Keratinocyte (primary cell): ENCODE results near the gene LAMB4. TPM values are rescaled to one million over a fixed set of nuclear protein-coding genes. Genes with fewer than 3 reads are reported as not detected.

Source experiments
- DNase-seq: peaks from one replicate; pipeline ENCODE4 v3.0.0-alpha.2; 2011; ENCODE audit warnings: low read depth, missing footprints, low spot score
- FAIRE-seq: peaks from 2 replicates; lab custom pipeline; 2011; peaks lifted over from hg19 to GRCh38; lab: Jason Lieb, UNC
- H2AFZ ChIP-seq: 2 replicates; pipeline ENCODE4 v1.6.0; 2012; ENCODE audit warnings: low read length, control low read depth, inconsistent platforms; ENCODE audit not compliant: control insufficient read depth
- H3K27ac ChIP-seq: 2 replicates; pipeline ENCODE4 v1.5.1; 2011; ENCODE audit warnings: low read length; ENCODE audit not compliant: control insufficient read depth, insufficient read depth
- H3K27me3 ChIP-seq: 3 replicates; pipeline ENCODE4 v1.6.0; 2011; ENCODE audit warnings: low read length; ENCODE audit not compliant: control insufficient read depth, insufficient read depth; ENCODE audit errors: extremely low read depth
- H3K36me3 ChIP-seq, 2 experiments: 2 replicates in 1 of 2; 3 replicates in 1 of 2; pipeline ENCODE4 v1.5.1; 2011; ENCODE audit warnings: low read length in 2 of 2, mild to moderate bottlenecking in 1 of 2; ENCODE audit not compliant: control insufficient read depth in 2 of 2, insufficient read depth in 2 of 2; ENCODE audit errors: extremely low read depth in 1 of 2
- H3K4me1 ChIP-seq: 3 replicates; pipeline ENCODE4 v1.5.1; 2011; ENCODE audit warnings: low read length; ENCODE audit not compliant: control insufficient read depth, insufficient read depth; ENCODE audit errors: extremely low read depth
- H3K4me2 ChIP-seq: 3 replicates; pipeline ENCODE4 v1.6.0; 2011; ENCODE audit warnings: low read depth, low read length; ENCODE audit not compliant: control insufficient read depth, insufficient read depth; ENCODE audit errors: extremely low read depth
- H3K4me3 ChIP-seq, 3 experiments: fragments of 200-600 bp in 1 of 3; sonication (generic) in 1 of 3; 2 replicates in 2 of 3; 3 replicates in 1 of 3; pipeline ENCODE4 v1.5.1; 2011 to 2016; ENCODE audit warnings: low read length in 3 of 3, mild to moderate bottlenecking in 3 of 3, control low read depth in 2 of 3, inconsistent platforms in 1 of 3, low read depth in 1 of 3, mixed read lengths in 1 of 3, mixed run types in 1 of 3, moderate library complexity in 1 of 3; ENCODE audit not compliant: control insufficient read depth in 2 of 3, insufficient read depth in 2 of 3; ENCODE audit errors: extremely low read depth in 1 of 3
- H3K79me2 ChIP-seq: 2 replicates; pipeline ENCODE4 v1.6.0; 2012; ENCODE audit warnings: low read length; ENCODE audit not compliant: control insufficient read depth, insufficient read depth
- H3K9ac ChIP-seq: 3 replicates; pipeline ENCODE4 v1.6.0; 2011; ENCODE audit warnings: low read length; ENCODE audit not compliant: control insufficient read depth, insufficient read depth; ENCODE audit errors: extremely low read depth
- H3K9me1 ChIP-seq: 3 replicates; pipeline ENCODE4 v1.6.0; 2011; ENCODE audit warnings: low read length; ENCODE audit not compliant: control insufficient read depth, insufficient read depth; ENCODE audit errors: extremely low read depth
- H3K9me3 ChIP-seq: 2 replicates; pipeline ENCODE4 v1.5.1; 2012; ENCODE audit warnings: low read depth, low read length; ENCODE audit not compliant: control insufficient read depth
- H4K20me1 ChIP-seq: 3 replicates; pipeline ENCODE4 v1.6.0; 2011; ENCODE audit warnings: low read length; ENCODE audit not compliant: control insufficient read depth, insufficient read depth; ENCODE audit errors: extremely low read depth
- CTCF ChIP-seq, 3 experiments: IDR thresholded peaks in 1 of 3; conservative IDR thresholded peaks in 1 of 3; optimal IDR thresholded peaks in 1 of 3; 2 replicates in 2 of 3; 3 replicates in 1 of 3; pipeline versions ENCODE3 to v1.5.1; 2011; ENCODE audit warnings: low read length in 3 of 3, mild to moderate bottlenecking in 3 of 3, moderate library complexity in 2 of 3, control low read depth in 1 of 3, inconsistent platforms in 1 of 3; ENCODE audit not compliant: insufficient read depth in 2 of 3; ENCODE audit errors: extremely low read depth in 1 of 3
- EZH2 ChIP-seq: IDR thresholded peaks from one replicate; pipeline ENCODE4 v1.6.1; 2012; ENCODE audit warnings: inconsistent platforms, mild to moderate bottlenecking, low read length, moderate library complexity
- dilution Hi-C: fragments of 300-500 bp; cut with MboI; formaldehyde crosslinking; loops from one replicate; pipeline ENCODE4 v1.7.0; 2020; ENCODE audit warnings: low sequenced_read_pairs; ENCODE audit not compliant: extremely low pct_ligation_motif_present
- polyA plus RNA-seq, 5 experiments: library from polyadenylated mRNA; depleted of rRNA in 3 of 5; stranded (reverse) in 3 of 5; stranded (forward) in 1 of 5; unstranded in 1 of 5; fragments of >200 nt; gene quantifications; 1 replicate in 1 of 5; 2 replicates in 3 of 5; 3 replicates in 1 of 5; pipeline versions ENCODE4 v1.2.1 to v1.2.3, GENCODE V29; 2011 to 2012; ENCODE audit warnings: missing spikeins in 2 of 5, low read depth in 1 of 5, low replicate concordance in 1 of 5

The LAMB4 gene
- polyA plus RNA-seq, 1 donor (not counting 4 experiments of a cell fraction or from before 2014, with no cell fraction given), result 3.7 TPM

- Histone ChIP-seq H3K4me3 (no peak overlapping the region), H3K4me2 (no peak overlapping the region), H4K20me1 (no peaks in the 10 kb centered on the region), H3K79me2 (no peaks in the 10 kb centered on the region), H3K27ac (no peak overlapping the region), H3K9ac (no peak overlapping the region), H3K9me3 (peaks cover 2% of the 10 kb centered on the region), H3K27me3 (no peaks in the 10 kb centered on the region), H3K36me3 (no peaks in the 10 kb centered on the region), H3K9me1 (no peaks in the 10 kb centered on the region), H3K4me1 (peaks cover 8% of the 10 kb centered on the region), H2AFZ (no peak overlapping the region)
- FAIRE-seq, result no peak
- TF ChIP-seq EZH2, result no peak
- no peak for TF ChIP-seq CTCF (optimal IDR thresholded peaks at IDR 0.05 in 1 of 3, IDR thresholded peaks at IDR 0.05 in 1 of 3, conservative IDR thresholded peaks at IDR 0.05 in 1 of 3; ENCODE audit: extremely low read depth in 1 of 3, insufficient read depth in 2 of 3, low read length in 3 of 3)
- no peak for DNase-seq
- dilution Hi-C loops, result no loop called here
These were observed 46.2 kb downstream of the LAMB4 start for GRCh38 chr7:108083980-108084379.

DNA sequence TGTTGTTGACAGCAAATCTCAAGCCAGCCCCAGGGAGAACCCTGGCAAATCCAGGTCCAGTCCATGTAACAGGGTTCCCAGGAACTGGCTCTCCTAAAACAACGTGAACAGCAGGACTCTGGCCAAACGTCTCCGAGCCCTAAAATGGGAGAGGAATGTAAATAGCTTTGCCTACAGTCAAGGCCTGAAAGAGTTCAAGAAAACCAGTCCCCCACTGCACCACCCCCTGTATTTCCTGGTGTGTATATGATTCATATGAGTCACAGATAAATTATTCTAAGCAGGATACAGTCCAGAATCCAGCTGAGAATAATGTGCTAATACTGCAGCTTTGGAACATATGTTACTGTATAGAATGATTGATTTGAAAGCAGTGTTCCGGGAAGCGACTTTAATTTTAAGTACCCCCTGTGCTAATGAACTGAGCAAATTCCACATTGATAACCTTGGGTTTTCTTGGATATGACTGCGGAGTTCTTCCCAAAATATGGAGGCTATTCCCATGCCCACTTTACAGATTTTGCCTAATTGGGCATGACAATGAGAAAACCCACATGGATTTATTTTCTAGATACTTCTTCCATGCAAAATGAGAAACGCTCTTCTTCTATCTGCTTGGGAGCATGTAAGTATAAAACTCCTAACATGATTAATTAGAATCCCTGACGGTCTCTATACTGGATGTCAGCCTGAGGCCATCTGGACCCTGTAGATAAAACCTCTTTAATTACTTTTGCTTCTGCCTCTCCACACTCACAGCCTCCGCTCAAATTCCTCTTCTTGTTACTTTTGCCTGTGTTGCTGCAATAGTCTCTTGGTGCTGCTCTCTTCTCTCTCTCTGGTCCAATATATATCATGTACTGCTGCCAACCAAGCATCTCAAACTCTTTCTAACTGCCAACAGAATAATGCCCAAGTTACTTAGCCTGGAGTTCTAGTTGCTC is 50.2 kb downstream of the LAMB4 start:
- Histone ChIP-seq H3K79me2 (no peaks in the 10 kb centered on the region), H2AFZ (peak overlapping the region; percentile 62), H3K27me3 (no peaks in the 10 kb centered on the region), H4K20me1 (no peaks in the 10 kb centered on the region), H3K4me2 (peak overlapping the region; percentile 2), H3K9me3 (peaks cover 2% of the 10 kb centered on the region), H3K4me3 (no peak overlapping the region), H3K27ac (peak overlapping the region; percentile 11), H3K4me1 (peaks cover 12% of the 10 kb centered on the region), H3K9ac (no peak overlapping the region), H3K36me3 (no peaks in the 10 kb centered on the region), H3K9me1 (no peaks in the 10 kb centered on the region)
- FAIRE-seq (no peak), DNase-seq (no peak)
- TF ChIP-seq CTCF (optimal IDR thresholded peaks at IDR 0.05 in 1 of 3, IDR thresholded peaks at IDR 0.05 in 1 of 3, conservative IDR thresholded peaks at IDR 0.05 in 1 of 3; ENCODE audit: extremely low read depth in 1 of 3, insufficient read depth in 2 of 3, low read length in 3 of 3) (no peak), EZH2 (no peak)
- dilution Hi-C loops, result no loop called here
